Measurements from ENCODE around the gene CLEC20A.

Gene CLEC20A

GRCh38 chr1:178498896-178499675 lies 2.3 kb upstream of the CLEC20A start:
- no peak for DNase-seq

GRCh38 chr1:178497903-178498478 lies 1.2 kb upstream of the CLEC20A start:
- DNase-seq, result no peak

DNA sequence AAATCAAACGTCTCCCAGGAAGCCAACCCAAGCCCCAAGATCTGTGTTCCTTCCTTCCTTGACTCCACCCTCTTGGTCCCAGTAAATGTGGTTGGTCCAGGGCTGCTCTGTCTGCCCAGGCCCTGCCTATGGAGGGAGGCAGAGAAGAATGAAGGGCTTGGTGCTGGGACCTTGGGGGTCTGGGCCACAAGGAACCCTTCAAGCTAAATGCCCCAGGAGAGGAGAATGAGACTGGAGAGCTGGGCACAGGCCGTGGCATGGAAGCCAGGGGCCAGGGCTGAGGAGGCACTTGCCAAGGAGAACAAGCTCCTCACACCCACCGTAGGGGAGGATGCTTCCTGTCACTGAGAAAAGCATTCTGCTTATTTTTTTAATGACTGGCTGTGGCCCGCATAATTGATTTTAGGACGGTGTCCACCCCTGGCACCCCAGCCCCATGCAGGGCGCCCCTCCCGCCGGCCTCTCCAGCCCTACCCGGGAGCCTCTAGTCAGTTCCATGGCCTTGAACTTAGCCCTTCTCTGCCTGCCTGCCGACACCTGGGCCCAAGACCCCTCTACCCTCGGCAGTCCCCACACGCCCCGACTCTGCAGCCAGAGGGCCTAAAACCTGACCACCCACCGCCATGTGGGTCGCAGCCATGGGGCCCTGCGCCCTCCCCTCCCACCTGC lies 889 bp downstream of the CLEC20A start:
- DNase-seq, result no peak

- no peak for DNase-seq
Measured at GRCh38 chr1:178495158-178495557, 1.6 kb downstream of the CLEC20A start.

DNA sequence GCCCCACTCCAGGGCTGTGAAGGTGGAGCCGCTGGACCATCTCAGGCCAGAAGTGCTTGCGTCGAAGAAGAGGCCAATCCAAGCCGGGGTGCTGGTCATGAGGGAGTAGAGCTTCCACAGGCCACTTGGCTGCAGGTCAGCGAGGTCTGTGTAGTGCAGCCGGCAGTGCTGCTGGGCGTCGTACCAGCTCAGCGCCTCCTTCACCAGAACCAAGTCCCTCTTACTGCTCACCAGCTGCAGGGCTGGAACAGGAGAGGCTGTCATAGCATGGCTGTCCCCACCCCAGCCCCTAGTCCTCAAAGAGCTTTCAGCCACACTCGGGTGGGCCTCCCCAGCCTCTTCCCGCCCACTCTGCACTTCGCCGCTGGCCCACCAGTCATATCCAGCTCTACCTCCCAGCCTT lies 2.2 kb downstream of the CLEC20A start:
- DNase-seq, result no peak

DNA sequence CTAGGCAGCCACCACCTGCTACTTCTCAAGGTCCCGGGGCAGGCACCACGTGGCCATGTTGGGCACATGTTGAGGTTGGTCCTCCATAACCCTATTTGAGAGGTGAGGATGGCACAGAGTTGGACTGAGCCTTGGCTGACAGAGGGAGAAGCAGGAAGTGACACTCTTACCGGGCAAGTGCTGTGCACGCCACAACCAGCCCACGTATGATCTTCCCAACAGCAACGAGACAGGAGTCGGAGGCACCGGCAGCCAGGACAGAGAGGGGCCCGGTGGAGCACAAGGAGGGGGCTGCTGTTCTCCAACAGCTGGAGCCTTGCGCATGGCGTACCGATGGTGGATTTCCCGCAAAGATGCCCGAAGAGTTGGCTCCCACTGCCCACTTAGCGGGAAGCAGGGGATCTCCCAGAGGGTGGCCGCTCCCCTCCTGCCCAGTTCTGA lies 3.4 kb downstream of the CLEC20A start:
- no peak for DNase-seq

- no peak for DNase-seq
Measured at GRCh38 chr1:178492341-178492740, 4.4 kb downstream of the CLEC20A start.

DNA sequence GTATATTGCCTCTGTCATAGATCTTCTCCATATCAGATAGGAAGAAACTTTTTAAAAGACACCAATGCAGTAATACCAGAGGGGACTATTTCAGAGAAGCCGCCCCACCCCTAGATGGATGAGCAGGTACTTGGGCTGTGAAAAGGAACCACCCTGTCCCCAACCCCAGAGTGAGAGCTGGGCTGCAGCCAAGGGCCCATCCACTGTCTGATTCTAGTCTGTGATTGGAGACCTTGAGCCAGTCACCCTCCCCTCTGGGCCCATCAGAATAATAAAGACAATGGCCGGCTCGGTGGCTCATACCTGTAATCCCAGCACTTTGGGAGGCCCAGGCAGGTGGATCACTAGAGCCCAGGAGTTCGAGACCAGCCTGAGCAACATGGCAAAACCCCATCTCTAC lies 5.0 kb downstream of the CLEC20A start:
- no peak for DNase-seq

DNA sequence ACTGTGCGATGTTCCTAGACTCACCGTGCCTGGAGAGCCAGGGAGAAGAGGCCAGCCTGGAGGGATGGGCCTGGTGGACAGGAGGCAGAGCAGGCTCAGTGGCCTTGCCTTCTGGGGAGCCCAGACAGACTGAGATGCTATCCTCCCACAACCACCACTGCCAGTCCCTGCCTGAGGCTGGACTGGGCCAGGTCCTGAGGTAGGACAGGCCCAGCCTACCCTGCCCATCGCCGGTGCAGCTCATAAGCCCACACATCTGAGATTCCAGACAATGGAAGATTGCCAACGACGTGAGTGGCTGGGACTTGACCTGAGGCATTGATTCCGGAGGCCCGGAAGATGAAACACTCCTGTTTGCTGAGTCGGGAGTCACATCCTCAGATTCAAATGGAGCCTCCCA lies 5.8 kb downstream of the CLEC20A start:
- DNase-seq, result no peak

- DNase-seq, result no peak
Measured at GRCh38 chr1:178490136-178490535, 6.6 kb downstream of the CLEC20A start.

- DNase-seq, result no peak
Measured at GRCh38 chr1:178489399-178489798, 7.4 kb downstream of the CLEC20A start.

GRCh38 chr1:178488393-178488792 lies 8.4 kb downstream of the CLEC20A start:
- DNase-seq, result no peak

GRCh38 chr1:178487070-178487615 lies 9.6 kb downstream of the CLEC20A start:
- DNase-seq, result no peak

GRCh38 chr1:178486100-178487069 lies 10.4 kb downstream of the CLEC20A start:
- no peak for DNase-seq

DNA sequence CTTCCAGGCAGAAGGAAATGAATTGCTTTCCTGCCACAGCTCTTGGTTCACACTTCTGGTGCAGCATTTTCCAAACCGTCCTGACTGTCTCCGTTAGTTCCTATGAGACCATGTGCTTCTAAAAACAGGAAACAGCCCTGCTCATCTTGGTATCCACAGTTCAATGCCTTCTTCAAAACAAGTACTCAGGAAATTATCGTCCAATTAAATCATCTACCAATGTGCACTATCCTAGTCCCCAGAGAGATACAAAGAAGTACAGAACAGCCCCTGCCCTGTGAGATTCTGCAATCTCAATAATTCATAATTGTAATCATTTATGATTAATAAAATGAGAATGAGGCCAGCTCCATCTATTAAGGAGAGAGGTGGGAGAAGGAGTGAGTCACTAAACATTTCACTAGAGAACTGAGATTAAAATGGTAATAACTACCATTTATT lies 11.2 kb downstream of the CLEC20A start:
- DNase-seq, result no peak

DNA sequence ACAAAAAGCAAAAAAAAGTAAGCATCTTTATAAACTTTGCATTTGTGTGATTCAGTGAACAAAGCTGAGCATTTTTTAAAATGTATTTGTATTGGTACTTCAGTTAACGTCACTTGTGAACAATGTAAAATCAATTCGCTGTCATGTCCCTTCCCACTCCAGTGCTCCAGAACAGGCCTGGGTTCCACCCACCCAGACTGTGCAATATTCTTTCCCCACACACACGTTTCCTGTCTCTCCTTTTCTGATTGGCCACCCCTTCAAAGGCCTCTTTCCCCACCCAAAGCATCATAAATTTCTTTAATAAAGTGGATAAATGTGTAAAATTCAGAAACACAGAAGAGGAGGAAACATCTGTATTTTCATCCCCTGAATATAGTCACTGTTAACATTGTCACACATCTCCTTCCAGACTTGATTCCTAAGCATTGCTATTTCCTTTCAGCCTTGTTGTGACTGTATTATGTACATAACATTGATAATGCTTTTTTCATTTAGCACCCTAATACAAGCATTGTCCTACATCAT lies 12.0 kb downstream of the CLEC20A start:
- no peak for DNase-seq

DNA sequence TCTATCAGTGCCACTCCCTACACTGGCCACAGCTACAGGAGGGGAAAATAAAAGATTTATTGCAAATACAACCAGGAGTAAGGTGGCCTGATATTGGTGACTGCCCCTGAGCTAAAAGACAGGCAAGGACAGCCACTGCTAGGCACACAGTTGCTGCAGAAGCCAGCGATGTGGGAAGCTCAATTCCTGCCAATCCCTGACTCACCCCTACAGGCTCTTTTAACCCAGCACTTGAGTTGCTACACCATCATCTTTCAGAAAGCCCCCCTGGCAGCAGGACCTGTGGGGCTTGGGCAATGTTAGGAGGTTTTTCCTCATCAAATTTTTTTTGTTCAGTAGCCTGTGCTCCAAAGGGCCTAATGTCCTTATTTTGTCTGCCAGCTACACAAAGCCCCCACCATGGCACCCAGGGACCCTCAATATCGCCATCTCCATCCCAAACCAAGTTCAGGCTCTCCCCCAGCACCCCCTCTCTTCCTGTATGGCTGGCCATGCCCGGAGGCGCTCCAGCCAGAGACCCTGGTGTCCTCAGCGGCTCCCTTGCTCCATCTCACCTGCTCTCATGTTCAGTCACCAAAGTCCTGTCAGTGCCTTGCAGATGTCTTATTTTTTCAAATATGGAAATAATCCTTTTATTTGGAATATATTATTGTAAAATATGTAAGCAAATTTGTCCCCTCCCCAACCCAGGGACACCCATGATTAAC lies 13.4 kb downstream of the CLEC20A start:
- no peak for DNase-seq

DNA sequence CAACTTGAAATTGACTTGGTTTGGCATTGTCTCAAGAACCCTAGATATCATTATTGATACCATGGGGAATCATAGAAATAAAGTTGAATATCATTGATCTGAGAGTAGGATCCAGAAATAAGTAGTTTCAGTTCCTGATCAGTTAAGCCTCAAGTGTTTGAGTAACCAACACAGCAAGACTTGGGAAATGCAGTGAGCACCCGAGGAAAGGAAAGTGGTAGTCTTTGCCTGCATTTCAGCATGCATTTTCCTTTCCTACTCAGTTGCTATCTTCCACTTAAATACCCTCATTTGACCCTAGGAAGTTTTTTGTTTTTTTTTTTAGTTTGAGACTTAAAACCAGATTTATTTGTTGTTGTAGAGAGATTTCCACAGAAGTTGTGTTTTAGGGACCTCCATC lies 18.9 kb downstream of the CLEC20A start:
- DNase-seq, result no peak

DNA sequence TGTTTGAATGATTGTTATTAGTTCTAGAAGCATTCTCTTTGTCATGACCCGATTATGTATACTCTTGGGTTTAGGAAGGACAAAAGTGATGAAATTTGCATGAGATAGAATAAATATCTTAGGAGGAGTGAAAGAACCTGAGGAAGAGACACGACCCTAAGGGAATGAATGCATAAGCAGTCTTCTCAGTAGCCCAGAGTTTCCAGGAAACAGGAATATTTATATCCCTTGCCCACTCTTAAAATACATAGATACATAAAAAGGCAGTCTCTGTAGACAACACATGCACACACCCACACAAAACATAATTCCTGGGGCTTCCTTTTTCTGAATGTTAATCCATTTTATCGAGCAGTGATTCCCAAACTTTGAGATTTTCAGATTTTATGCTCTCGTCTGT lies 19.4 kb downstream of the CLEC20A start:
- DNase-seq, result no peak

GRCh38 chr1:178472531-178472930 lies 24.2 kb downstream of the CLEC20A start:
- DNase-seq, result no peak

DNA sequence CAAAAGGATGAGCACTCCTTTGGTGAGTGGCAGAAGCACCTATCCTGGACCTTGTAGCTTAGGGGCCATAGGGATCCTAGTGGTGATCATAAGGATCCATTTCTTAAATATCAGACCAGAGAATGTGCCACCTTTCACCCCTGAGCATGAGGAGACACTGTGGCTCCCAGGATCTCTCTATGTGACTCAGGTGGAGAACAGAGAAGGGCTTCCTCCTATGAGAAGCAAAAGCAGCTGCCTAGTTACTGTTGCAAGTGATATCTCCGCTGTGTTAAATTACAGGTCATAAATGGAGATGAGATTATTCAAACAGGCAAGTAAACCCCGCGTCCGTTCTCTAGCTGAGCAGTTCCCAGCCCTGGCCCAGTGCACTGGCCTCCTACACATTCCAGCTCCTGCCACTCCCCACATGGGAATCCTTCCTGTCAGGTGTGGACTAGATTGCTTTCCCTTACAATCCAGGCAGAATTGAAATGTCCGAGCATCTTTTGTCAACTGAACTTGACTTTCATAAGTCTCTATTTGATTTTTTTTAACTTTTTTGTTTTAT lies 26.3 kb downstream of the CLEC20A start:
- no peak for DNase-seq
